GM06990 (cell line): ENCODE results near the gene POLR2H.

Experiments used
- DNase-seq: peaks from one replicate; pipeline ENCODE4 v3.0.0-alpha.2; 2011; ENCODE audit not compliant: insufficient read length; ENCODE audit errors: extremely low read depth
- H3K27me3 ChIP-seq: replicated peaks from 2 replicates; pipeline ENCODE4 v1.6.0; 2011; ENCODE audit warnings: low read length; ENCODE audit not compliant: control insufficient read depth, insufficient read depth
- H3K36me3 ChIP-seq: 2 replicates; pipeline ENCODE4 v1.5.1; 2011; ENCODE audit warnings: low read length; ENCODE audit not compliant: control insufficient read depth, insufficient read depth
- H3K4me3 ChIP-seq: replicated peaks from 2 replicates; pipeline ENCODE4 v1.5.1; 2011; ENCODE audit warnings: low read depth, mild to moderate bottlenecking, control low read depth, low read length
- CTCF ChIP-seq: IDR thresholded peaks from 2 replicates; pipeline ENCODE4 v1.5.1; 2011; ENCODE audit warnings: low read length, control low read depth, mild to moderate bottlenecking, inconsistent platforms; ENCODE audit not compliant: insufficient read depth, poor library complexity, severe bottlenecking

POLR2H gene

GRCh38 chr3:184366619-184367289 lies 5.2 kb downstream of the POLR2H start:
- DNase-seq, result no peak
- H3K36me3 ChIP-seq, result peaks cover 6% of the 10 kb centered on the region

GRCh38 chr3:184368116-184368515 lies 6.6 kb downstream of the POLR2H start:
- H3K27me3 ChIP-seq, result no peaks in the 10 kb centered on the region
- TF ChIP-seq CTCF, result no peak
- DNase-seq, result no peak
- no peak overlapping the region for H3K4me3 ChIP-seq
- peaks cover 6% of the 10 kb centered on the region for H3K36me3 ChIP-seq

More at GRCh38 chr3:184366619-184367289, 5.2 kb downstream of the POLR2H start:
- TF ChIP-seq CTCF, result no peak
- Histone ChIP-seq H3K27me3 (no peaks in the 10 kb centered on the region), H3K4me3 (no peak overlapping the region)

GRCh38 chr3:184368586-184369183 lies 7.2 kb downstream of the POLR2H start:
- no peak for TF ChIP-seq CTCF
- no peak for DNase-seq
- Histone ChIP-seq H3K4me3 (no peak overlapping the region), H3K36me3 (peaks cover 6% of the 10 kb centered on the region), H3K27me3 (peaks cover 2% of the 10 kb centered on the region; the same call in 1 of the 2 replicates)

GRCh38 chr3:184371570-184372018 lies 10.1 kb downstream of the POLR2H start:
- peaks cover 2% of the 10 kb centered on the region; the same call in 1 of the 2 replicates for H3K27me3 ChIP-seq
- peaks cover 4% of the 10 kb centered on the region for H3K36me3 ChIP-seq
- DNase-seq, result no peak
- peak; percentile 89 for TF ChIP-seq CTCF
- H3K4me3 ChIP-seq, result no peak overlapping the region

GRCh38 chr3:184372296-184372821 lies 10.8 kb downstream of the POLR2H start:
- peaks cover 2% of the 10 kb centered on the region; the same call in 1 of the 2 replicates for H3K27me3 ChIP-seq
- H3K36me3 ChIP-seq, result peaks cover 1% of the 10 kb centered on the region; the same call in 1 of the 2 replicates
- TF ChIP-seq CTCF, result no peak
- no peak overlapping the region for H3K4me3 ChIP-seq
- no peak for DNase-seq
